Common myeloid progenitor, CD34-positive (primary cell): ENCODE results near the gene ANO1.
A peak's percentile ranks its signal among the peaks of the same experiment; 100 is the strongest.

Source experiments
- CTCF ChIA-PET: fragments of 350-600 bp; sonication (Branson Sonifier 250); formaldehyde crosslinking; loops from one replicate; lab custom pipeline; 2021; ENCODE audit warnings: antibody characterized with exemption; lab: Charles Lee
- POLR2A ChIA-PET: fragments of 350-600 bp; sonication (Branson Sonifier 250); formaldehyde crosslinking; loops from one replicate; lab custom pipeline; 2021; ENCODE audit warnings: antibody characterized with exemption; lab: Charles Lee
- DNase-seq, 3 donors: peaks; one replicate each; pipeline versions ENCODE4 v3.0.0 to v3.0.0-alpha.2; 2013
- H3K27ac ChIP-seq, 2 experiments: 1 replicate in 1 of 2; 2 replicates in 1 of 2; pipeline ENCODE4 v1.7.0; 2013; ENCODE audit warnings: inconsistent platforms in 2 of 2, low read length in 2 of 2, mild to moderate bottlenecking in 2 of 2, low read depth in 1 of 2, moderate library complexity in 1 of 2; ENCODE audit not compliant: severe bottlenecking in 2 of 2, insufficient read depth in 1 of 2, poor library complexity in 1 of 2
- H3K27me3 ChIP-seq, 5 experiments: replicated peaks in 2 of 5; 1 replicate in 3 of 5; 2 replicates in 2 of 5; pipeline versions ENCODE4 v1.6.1 to v1.7.0; 2013; ENCODE audit warnings: low read length in 4 of 5, mild to moderate bottlenecking in 2 of 5, moderate library complexity in 2 of 5, inconsistent platforms in 1 of 5; ENCODE audit not compliant: insufficient read depth in 5 of 5, control insufficient read depth in 4 of 5
- H3K36me3 ChIP-seq, 4 experiments: 1 replicate in 2 of 4; 2 replicates in 2 of 4; pipeline versions ENCODE4 v1.6.1 to v1.7.0; 2013; ENCODE audit warnings: low read length in 3 of 4, control low read depth in 1 of 4, mild to moderate bottlenecking in 1 of 4; ENCODE audit not compliant: control insufficient read depth in 4 of 4, insufficient read depth in 4 of 4
- H3K4me1 ChIP-seq, 4 experiments: 1 replicate in 3 of 4; 2 replicates in 1 of 4; pipeline versions ENCODE4 v1.6.1 to v1.7.1; 2013; ENCODE audit warnings: low read length in 3 of 4, mild to moderate bottlenecking in 3 of 4, control low read depth in 1 of 4, inconsistent platforms in 1 of 4, moderate library complexity in 1 of 4; ENCODE audit not compliant: control insufficient read depth in 4 of 4, insufficient read depth in 4 of 4; ENCODE audit errors: control extremely low read depth in 1 of 4
- H3K4me3 ChIP-seq, 7 experiments: 1 replicate in 4 of 7; 2 replicates in 3 of 7; pipeline versions ENCODE4 v1.5.1 to v1.7.0; 2013; ENCODE audit warnings: mild to moderate bottlenecking in 7 of 7, low read length in 6 of 7, moderate library complexity in 6 of 7, inconsistent platforms in 2 of 7, low read depth in 2 of 7, control low read depth in 1 of 7; ENCODE audit not compliant: insufficient read depth in 4 of 7, control insufficient read depth in 1 of 7; ENCODE audit errors: extremely low read depth in 1 of 7
- H3K9me3 ChIP-seq, 5 experiments: 1 replicate in 4 of 5; 2 replicates in 1 of 5; pipeline versions ENCODE4 v1.6.1 to v1.7.1; 2013; ENCODE audit warnings: low read length in 4 of 5, mild to moderate bottlenecking in 2 of 5, inconsistent platforms in 1 of 5, low read depth in 1 of 5, moderate library complexity in 1 of 5; ENCODE audit not compliant: control insufficient read depth in 4 of 5, insufficient read depth in 2 of 5; ENCODE audit errors: control extremely low read depth in 1 of 5
- WGBS: methylation state at CpG from one replicate; pipeline ENCODE4 v1.1.5; 2013; ENCODE audit not compliant: insufficient coverage; 5-methylcytosine and 5-hydroxymethylcytosine counted together

The ANO1 gene

DNA sequence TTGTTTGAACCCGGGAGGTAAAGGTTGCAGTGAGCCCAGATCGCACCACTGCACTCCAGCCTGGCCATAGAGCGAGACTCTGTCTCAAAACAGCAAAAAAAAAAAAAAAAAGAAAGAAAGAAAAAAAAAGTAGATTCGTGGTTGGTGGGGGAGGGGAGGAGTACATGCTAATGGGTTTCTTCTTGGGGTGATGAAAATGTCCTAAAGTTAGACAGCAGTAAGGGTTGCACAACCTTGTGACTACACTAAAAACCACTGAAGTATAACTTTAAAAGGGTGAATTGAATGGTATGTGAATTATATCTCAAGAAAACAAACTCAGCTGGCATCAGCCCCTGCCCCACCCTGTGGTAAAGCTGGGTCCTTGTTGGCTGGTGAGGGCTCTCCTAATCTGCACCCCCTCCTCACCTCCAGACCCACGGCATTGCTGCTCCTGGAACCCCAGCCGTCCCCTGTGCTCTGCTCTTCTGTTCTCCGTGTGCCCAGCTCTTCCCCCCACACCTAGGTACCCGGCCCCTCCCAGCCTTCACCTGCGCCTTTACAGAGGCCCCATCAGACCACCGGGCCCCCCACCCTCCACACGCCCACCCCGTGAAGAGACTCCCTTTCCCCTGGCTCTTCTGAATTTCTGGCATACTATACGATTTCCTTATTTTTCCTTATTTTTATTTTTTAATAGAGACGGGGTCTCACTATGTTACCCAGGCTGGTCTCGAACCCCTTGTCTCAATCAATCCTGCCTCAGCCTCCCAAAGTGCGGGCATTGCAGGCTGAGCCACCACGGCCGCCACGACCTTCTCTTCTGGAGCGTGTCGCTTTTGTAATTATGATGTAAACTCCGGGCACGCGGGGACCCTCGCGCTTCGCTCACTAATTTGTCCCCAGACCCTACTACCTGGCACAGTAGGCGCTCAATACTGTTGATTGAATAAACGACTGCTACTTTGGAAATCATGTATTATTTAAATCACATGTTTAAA lies 124.1 kb downstream of the ANO1 start:
- Histone ChIP-seq H3K4me1 (peaks cover 0 to 29% (median 22%) of the 10 kb centered on the region in 4 experiments), H3K36me3 (peaks cover 8 to 25% (median 21%) of the 10 kb centered on the region in 4 experiments), H3K9me3 (no peaks in the 10 kb centered on the region), H3K27me3 (peaks cover 0 to 4% (median 0%) of the 10 kb centered on the region in 5 experiments), H3K27ac (peak overlapping the region in 1 of 2 experiments; percentile 96), H3K4me3 (peak overlapping the region in 5 of 7 experiments; percentile 90 to 97 (median 95))
- DNase-seq = peak; percentile 16 to 61 (median 57)
- ChIA-PET POLR2A (no interaction called here), CTCF (no interaction called here)
- WGBS = 81% methylated on average over 8 of the region's 29 CpGs

DNA sequence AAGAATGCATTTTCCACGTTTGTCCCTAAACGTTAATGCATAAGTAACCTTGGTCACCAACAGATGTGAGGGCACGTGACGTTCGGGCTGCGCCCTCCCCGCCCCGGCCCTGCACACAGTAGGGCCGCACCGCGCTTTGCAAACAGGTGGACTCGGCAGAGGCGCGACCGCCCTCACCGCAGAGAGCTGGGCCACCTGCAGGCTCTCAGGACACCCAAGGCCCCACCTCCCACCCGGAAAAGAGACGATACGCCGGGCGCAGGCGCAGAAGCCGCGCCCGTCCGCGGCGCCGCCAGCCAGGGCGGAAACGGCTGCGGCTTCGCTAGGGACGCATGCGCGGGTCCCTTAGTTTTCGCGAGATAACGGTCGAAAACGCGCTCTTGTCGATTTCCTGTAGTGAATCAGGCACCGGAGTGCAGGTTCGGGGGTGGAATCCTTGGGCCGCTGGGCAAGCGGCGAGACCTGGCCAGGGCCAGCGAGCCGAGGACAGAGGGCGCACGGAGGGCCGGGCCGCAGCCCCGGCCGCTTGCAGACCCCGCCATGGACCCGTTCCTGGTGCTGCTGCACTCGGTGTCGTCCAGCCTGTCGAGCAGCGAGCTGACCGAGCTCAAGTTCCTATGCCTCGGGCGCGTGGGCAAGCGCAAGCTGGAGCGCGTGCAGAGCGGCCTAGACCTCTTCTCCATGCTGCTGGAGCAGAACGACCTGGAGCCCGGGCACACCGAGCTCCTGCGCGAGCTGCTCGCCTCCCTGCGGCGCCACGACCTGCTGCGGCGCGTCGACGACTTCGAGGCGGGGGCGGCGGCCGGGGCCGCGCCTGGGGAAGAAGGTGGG lies 125.0 kb downstream of the ANO1 start, which contains the start of gene FADD:
TSS of gene FADD (plus strand) at position 377 of the 831 bp plus-strand sequence. CDS start at position 541, 164 bp downstream.
- POLR2A ChIA-PET = no interaction called here

DNA sequence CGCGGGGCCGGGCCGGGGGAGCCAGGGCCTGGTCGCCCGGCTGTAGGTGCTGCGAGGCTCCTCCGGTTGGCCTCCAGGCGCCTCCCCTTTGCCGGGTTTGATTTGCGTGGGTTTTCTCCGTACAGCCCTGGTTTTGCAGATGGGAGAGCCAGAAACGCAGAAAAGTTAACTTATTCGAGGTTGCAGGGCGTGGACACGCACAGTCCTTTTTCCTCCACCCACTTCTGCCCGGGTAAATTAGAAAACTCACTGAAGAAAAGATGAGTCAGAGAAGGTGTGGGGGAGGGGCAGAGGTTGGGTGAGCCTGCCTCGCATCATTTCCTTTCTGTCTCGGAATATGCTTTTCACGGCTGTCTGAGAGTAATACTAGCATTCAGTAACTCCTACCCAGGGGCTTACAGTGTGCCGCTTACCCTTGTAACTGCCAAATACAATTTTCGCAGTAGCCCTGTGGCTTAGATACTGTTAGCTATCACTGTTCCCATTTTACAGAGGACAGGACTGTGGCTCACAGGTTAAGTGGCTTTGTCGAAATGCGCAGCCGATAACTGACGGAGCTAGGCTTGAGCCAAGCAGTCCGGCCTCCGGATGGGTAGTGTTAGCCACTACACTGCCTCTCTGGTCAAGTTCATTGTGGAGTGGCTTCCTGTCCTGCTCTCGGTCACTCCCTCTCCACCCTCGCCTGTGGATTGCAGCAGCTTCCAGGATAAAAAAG lies 125.8 kb downstream of the ANO1 start:
- H3K9me3 ChIP-seq = no peaks in the 10 kb centered on the region
- H3K4me3 ChIP-seq = peak overlapping the region; percentile 63 to 97 (median 95)
- CTCF ChIA-PET = interaction anchor here (1.3 to 1.6 kb wide), 2 partner anchors 24 to 29 kb away, joined by 3 read pairs; no protein-coding TSS in a partner anchor
- peak overlapping the region; percentile 82 to 96 for H3K27ac ChIP-seq
- POLR2A ChIA-PET = no interaction called here
- 13% methylated on average over 30 of the region's 30 CpGs for WGBS
- H3K4me1 ChIP-seq = peaks cover 0 to 29% (median 22%) of the 10 kb centered on the region in 4 experiments
- DNase-seq = peak; percentile 83 to 94 (median 92)
- peaks cover 0 to 4% (median 0%) of the 10 kb centered on the region in 5 experiments for H3K27me3 ChIP-seq
- H3K36me3 ChIP-seq = peaks cover 15 to 41% (median 34%) of the 10 kb centered on the region in 4 experiments

More for the DNA sequence above, 125.0 kb downstream of the ANO1 start, which contains the start of gene FADD:
- CTCF ChIA-PET = no interaction called here
- under 1% methylated on average over 76 of the region's 91 CpGs for WGBS
- Histone ChIP-seq H3K4me3 (peak within 1 kb of the TSS; percentile 63 to 97 (median 95)), H3K36me3 (peaks cover 15 to 33% (median 29%) of the 10 kb centered on the region in 4 experiments), H3K27me3 (peaks cover 0 to 4% (median 0%) of the 10 kb centered on the region in 5 experiments), H3K27ac (peak within 1 kb of the TSS; percentile 82 to 96), H3K4me1 (peaks cover 0 to 29% (median 22%) of the 10 kb centered on the region in 4 experiments), H3K9me3 (no peaks in the 10 kb centered on the region)
- peak; percentile 88 to 96 (median 95) for DNase-seq

DNA sequence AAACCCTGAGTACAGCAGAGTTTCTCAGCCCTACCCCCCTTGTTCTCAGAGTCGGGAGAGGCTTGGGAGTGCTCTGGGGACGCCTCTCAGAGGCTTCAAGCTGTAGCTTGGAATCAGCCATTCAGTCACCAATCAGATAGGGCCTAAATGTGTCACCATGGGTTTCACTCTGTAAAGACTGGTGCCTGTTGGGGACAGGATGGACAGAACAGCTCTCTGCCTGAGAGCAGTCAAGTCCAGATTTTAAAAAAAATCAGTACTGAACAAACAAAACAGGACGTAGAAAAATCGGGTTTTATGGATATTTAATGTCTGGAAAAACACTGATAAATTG lies 126.3 kb downstream of the ANO1 start:
- DNase-seq = no peak
- ChIA-PET POLR2A (no interaction called here), CTCF (interaction anchor here (1.3 to 1.6 kb wide), 2 partner anchors 25 to 28 kb away, joined by 3 read pairs; no protein-coding TSS in a partner anchor)
- H3K4me3 ChIP-seq = peak overlapping the region in 6 of 7 experiments; percentile 69 to 97 (median 95)
- no peaks in the 10 kb centered on the region for H3K9me3 ChIP-seq
- peaks cover 18 to 46% (median 37%) of the 10 kb centered on the region in 4 experiments for H3K36me3 ChIP-seq
- peak overlapping the region; percentile 82 to 96 for H3K27ac ChIP-seq
- H3K4me1 ChIP-seq = peaks cover 0 to 29% (median 22%) of the 10 kb centered on the region in 4 experiments
- H3K27me3 ChIP-seq = peaks cover 0 to 3% (median 0%) of the 10 kb centered on the region in 5 experiments
- WGBS = 69% methylated on average over 2 of the region's 4 CpGs

DNA sequence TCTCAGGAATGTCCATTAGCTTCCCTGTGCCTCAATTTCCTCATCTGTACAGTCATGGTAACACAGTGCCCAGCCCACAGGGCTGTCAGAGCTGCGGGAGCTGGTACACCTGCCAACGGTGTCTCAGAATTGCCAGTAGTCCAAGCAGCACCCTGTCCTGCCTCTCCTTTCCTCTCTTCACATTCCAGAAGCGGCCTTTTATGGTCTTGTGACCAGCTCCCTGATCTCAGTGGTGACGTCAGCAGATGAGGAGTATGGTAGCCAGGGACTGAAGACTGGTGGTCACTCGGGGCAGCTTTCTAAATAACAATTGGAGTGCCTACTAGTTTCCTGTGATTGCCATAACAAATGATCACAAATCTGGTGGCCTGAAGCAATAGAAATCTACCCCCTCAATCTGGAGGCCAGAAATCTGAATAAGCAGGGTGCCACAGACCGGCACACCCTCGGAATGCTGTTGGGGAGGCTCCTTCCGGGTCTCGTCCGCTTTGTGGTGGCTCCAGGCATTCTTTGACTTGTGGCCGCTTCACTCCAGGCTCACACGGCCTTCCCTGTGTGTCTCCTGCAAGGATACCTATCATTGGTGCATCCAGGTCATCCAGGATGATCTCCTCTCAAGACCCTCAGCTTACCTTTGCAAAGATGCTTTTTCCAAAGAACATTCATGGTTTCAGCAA lies 127.1 kb downstream of the ANO1 start:
- ChIA-PET POLR2A (no interaction called here), CTCF (interaction anchor here (1.3 to 1.6 kb wide), 2 partner anchors 25 to 28 kb away, joined by 3 read pairs; no protein-coding TSS in a partner anchor)
- Histone ChIP-seq H3K36me3 (peaks cover 18 to 47% (median 37%) of the 10 kb centered on the region in 4 experiments), H3K27me3 (no peaks in the 10 kb centered on the region), H3K27ac (peak overlapping the region; percentile 25 to 96), H3K4me3 (peak overlapping the region in 1 of 7 experiments; percentile 95), H3K4me1 (peaks cover 0 to 29% (median 22%) of the 10 kb centered on the region in 4 experiments), H3K9me3 (no peaks in the 10 kb centered on the region)
- WGBS = 94% methylated on average over 10 of the region's 12 CpGs
- DNase-seq = no peak

DNA sequence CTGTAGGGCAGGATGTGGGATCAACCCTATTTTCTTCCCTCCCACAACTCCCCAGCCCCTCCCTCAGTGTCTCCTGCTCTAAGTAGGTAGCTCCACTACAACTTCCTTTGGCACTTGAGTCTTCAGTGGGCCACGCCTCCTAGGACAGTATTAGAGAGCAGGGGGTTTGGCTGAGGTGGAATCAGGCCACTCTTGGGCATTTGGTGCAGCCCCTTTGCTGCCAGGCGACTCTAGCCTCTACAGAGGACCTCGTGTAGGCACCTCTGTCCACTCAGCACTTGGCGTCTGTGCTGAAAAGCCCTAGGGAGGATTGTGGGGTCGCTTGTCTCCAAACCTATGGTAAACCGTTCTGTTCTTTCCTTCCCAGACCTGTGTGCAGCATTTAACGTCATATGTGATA lies 127.6 kb downstream of the ANO1 start:
- H3K9me3 ChIP-seq = no peaks in the 10 kb centered on the region
- 98% methylated on average over 5 of the region's 7 CpGs for WGBS
- peaks cover 21 to 47% (median 37%) of the 10 kb centered on the region in 4 experiments for H3K36me3 ChIP-seq
- no peak overlapping the region for H3K27ac ChIP-seq
- ChIA-PET POLR2A (no interaction called here), CTCF (interaction anchor here (1.6 kb wide), 1 partner anchor 27 kb away, joined by 3 read pairs; no protein-coding TSS in a partner anchor)
- peaks cover 0 to 29% (median 22%) of the 10 kb centered on the region in 4 experiments for H3K4me1 ChIP-seq
- no peak overlapping the region for H3K4me3 ChIP-seq
- H3K27me3 ChIP-seq = no peaks in the 10 kb centered on the region
- no peak for DNase-seq
